ENCODE data around the gene DTNBP1. TPM values are rescaled to one million over a fixed set of nuclear protein-coding genes. Genes with fewer than 3 reads are reported as not detected.

The DTNBP1 gene
- total RNA-seq, 1 experiment from 2014 or later, result 12.8 TPM

DNA sequence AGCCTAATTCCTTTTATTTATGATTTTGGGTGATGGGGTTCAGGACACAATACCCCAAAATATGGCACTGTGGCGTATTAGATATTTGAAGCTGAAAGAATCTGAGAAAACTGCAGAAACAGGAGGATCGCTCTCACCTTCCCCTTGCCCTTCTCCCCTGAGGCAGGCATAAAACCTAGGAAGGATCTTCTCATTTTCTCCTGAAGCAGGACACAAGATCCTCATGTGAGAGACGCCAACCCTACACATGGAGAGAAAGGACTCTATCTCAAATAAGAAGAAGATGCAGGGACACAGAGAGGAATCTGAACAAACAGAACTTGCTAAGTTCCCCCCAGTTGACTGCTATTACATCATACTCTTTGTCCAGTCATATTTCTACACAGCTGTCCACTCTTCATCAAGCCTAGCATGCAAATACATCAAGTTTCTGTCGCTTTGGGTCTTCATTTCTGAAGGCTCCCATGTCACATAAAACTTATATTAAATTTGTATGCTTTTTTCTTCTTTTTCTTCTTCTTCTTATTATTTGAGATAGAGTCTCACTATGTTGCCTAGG is 109.0 kb downstream of the DTNBP1 start:
- intact Hi-C loops (cut with micrococcal nuclease; ENCODE audit: unreplicated experiment), result no loop called here
- Mint-ChIP-seq H3K27me3 (ENCODE audit: unreplicated experiment) (no peaks in the 10 kb centered on the region), H3K36me3 (ENCODE audit: insufficient read depth, unreplicated experiment) (no peaks in the 10 kb centered on the region), H3K27ac (ENCODE audit: unreplicated experiment) (no peak overlapping the region), H3K4me3 (ENCODE audit: low read depth, unreplicated experiment) (no peak overlapping the region), H3K4me1 (ENCODE audit: low read depth, unreplicated experiment) (no peaks in the 10 kb centered on the region), H3K9me3 (ENCODE audit: low read depth, unreplicated experiment) (no peaks in the 10 kb centered on the region)
- TF ChIP-seq, protein P1, sequence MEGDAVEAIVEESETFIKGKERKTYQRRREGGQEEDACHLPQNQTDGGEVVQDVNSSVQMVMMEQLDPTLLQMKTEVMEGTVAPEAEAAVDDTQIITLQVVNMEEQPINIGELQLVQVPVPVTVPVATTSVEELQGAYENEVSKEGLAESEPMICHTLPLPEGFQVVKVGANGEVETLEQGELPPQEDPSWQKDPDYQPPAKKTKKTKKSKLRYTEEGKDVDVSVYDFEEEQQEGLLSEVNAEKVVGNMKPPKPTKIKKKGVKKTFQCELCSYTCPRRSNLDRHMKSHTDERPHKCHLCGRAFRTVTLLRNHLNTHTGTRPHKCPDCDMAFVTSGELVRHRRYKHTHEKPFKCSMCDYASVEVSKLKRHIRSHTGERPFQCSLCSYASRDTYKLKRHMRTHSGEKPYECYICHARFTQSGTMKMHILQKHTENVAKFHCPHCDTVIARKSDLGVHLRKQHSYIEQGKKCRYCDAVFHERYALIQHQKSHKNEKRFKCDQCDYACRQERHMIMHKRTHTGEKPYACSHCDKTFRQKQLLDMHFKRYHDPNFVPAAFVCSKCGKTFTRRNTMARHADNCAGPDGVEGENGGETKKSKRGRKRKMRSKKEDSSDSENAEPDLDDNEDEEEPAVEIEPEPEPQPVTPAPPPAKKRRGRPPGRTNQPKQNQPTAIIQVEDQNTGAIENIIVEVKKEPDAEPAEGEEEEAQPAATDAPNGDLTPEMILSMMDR (IDR thresholded peaks at IDR 0.05; ENCODE audit: unreplicated experiment), result no peak
- CTCF ChIA-PET, result no interaction called here
- no TSS peak for BruUV-seq (replicated peaks)
- DNase-seq, result no peak

DNA sequence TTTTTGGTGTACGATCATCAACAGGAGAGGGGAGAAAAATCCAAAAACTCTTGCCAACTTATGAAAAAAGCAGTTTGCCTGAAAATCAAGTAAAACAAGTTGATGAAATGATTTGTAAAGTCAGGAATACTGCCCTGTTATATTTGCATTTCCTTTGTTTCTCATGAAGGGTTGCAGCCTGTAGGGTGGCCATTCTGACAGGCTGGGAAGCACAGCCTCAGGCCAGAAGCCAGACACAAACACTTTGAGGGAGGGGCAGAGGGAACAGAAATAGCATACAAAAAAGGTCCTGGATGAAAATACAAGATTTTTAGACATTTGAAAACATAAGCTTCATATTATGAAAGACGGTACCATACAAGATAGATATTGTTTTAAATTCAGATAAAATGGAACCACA is 109.8 kb downstream of the DTNBP1 start:
- Mint-ChIP-seq H3K4me3 (ENCODE audit: low read depth, unreplicated experiment) (no peak overlapping the region), H3K27me3 (ENCODE audit: unreplicated experiment) (no peaks in the 10 kb centered on the region), H3K9me3 (ENCODE audit: low read depth, unreplicated experiment) (no peaks in the 10 kb centered on the region), H3K36me3 (ENCODE audit: insufficient read depth, unreplicated experiment) (no peaks in the 10 kb centered on the region), H3K4me1 (ENCODE audit: low read depth, unreplicated experiment) (no peaks in the 10 kb centered on the region), H3K27ac (ENCODE audit: unreplicated experiment) (no peak overlapping the region)
- DNase-seq, result no peak
- intact Hi-C loops (cut with micrococcal nuclease; ENCODE audit: unreplicated experiment), result no loop called here
- no TSS peak for BruUV-seq (replicated peaks)
- CTCF ChIA-PET, result interaction anchor here (0.7 kb wide), 1 partner anchor 308 kb away, joined by 3 read pairs; no protein-coding TSS in a partner anchor
- TF ChIP-seq, protein P1 (IDR thresholded peaks at IDR 0.05; ENCODE audit: unreplicated experiment), result no peak

DNA sequence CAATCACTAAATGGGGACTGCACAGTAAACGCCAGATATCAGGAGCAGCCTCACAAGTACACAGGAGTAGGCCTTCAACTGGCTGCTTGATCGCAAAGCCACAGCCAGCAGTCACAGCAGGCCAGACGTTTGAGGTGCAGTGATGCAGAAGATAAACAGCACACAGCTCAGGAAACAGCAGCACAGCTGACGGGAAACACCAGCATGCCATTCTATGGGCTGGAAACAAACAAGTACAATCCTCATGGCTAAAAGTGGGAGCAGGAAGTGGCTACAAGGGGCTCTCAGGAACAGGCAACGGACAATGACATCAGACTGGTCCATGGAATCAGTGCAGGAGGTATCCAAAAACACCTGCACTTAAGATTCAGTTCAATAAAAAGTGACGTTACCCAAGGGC is 111.0 kb downstream of the DTNBP1 start:
- Mint-ChIP-seq H3K36me3 (ENCODE audit: insufficient read depth, unreplicated experiment) (no peaks in the 10 kb centered on the region), H3K27ac (ENCODE audit: unreplicated experiment) (no peak overlapping the region), H3K4me3 (ENCODE audit: low read depth, unreplicated experiment) (no peak overlapping the region), H3K27me3 (ENCODE audit: unreplicated experiment) (no peaks in the 10 kb centered on the region), H3K9me3 (ENCODE audit: low read depth, unreplicated experiment) (no peaks in the 10 kb centered on the region), H3K4me1 (ENCODE audit: low read depth, unreplicated experiment) (no peaks in the 10 kb centered on the region)
- CTCF ChIA-PET, result no interaction called here
- no TSS peak for BruUV-seq (replicated peaks)
- DNase-seq, result no peak
- intact Hi-C loops (cut with micrococcal nuclease; ENCODE audit: unreplicated experiment), result no loop called here
- TF ChIP-seq, protein P1 (IDR thresholded peaks at IDR 0.05; ENCODE audit: unreplicated experiment), result no peak

DNA sequence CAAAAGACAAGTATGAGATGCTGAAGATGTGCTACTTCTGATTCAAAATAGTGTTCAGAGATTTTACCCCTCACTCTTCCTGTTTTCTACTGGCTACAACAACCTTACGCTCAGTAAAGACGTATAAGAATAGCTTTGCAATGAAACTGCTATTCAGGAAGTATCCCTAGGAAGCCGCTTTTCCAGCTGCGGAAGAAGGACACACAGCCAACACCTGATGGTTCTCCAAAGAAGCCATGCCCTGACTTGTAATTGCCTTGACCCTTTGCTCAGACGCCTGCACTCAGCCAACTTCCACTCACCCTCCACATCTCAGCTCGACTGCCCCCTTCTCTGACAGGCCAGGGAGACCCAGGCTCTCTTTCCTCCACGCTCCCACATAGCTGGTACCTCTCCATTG is 111.6 kb downstream of the DTNBP1 start:
- Mint-ChIP-seq H3K27me3 (ENCODE audit: unreplicated experiment) (no peaks in the 10 kb centered on the region), H3K4me1 (ENCODE audit: low read depth, unreplicated experiment) (no peaks in the 10 kb centered on the region), H3K9me3 (ENCODE audit: low read depth, unreplicated experiment) (no peaks in the 10 kb centered on the region), H3K27ac (ENCODE audit: unreplicated experiment) (no peak overlapping the region), H3K36me3 (ENCODE audit: insufficient read depth, unreplicated experiment) (no peaks in the 10 kb centered on the region), H3K4me3 (ENCODE audit: low read depth, unreplicated experiment) (no peak overlapping the region)
- CTCF ChIA-PET, result no interaction called here
- TF ChIP-seq, protein P1 (IDR thresholded peaks at IDR 0.05; ENCODE audit: unreplicated experiment), result no peak
- intact Hi-C loops (cut with micrococcal nuclease; ENCODE audit: unreplicated experiment), result no loop called here
- no peak for DNase-seq
- BruUV-seq (replicated peaks), result no TSS peak
